ENCODE results near the gene CBLN2.

CBLN2 gene

DNA sequence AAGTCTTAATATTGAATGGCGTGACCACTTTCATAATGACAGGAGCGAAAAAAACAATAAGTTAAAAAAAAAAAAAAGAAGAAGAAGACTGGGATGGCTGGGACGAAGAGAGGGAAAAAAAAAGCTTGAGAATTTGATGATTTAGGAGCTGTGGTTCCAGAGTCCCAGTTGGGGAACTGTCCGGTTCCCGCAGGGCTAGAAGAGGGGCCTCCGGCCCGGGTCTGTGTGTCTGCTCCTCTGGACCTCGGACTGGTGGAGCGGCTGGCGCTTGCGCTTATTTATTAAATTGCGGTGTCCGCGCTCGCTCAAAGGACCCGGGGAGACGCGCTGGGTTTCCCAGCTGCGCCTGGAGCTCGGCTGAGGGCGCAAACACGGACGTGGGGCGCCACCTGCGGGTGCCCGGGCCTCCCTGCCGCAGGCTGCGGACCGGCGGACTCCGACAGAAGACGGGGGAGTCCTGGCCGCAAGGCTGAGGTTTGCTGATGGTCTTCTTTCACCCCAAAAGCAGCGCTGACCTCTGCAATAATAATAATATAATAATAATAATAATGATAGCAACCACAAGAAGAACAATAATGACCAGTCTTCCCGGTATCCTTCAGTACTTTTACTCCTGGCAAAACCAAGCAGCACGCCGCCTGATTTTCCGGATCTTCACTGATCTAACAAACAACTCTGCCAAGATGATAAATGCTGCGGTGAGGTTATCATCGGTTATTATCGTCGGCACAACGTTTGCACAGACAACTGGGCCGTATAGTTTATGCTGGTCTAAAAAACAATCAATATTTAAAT lies at the start of gene CBLN2:
Gene CBLN2, minus strand, starts transcription at position 251 of the 795 bp plus-strand sequence. CDS start 2,182 bp downstream, outside the sequence.
- no peak for DNase-seq (ENCODE audit: low spot score)

DNA sequence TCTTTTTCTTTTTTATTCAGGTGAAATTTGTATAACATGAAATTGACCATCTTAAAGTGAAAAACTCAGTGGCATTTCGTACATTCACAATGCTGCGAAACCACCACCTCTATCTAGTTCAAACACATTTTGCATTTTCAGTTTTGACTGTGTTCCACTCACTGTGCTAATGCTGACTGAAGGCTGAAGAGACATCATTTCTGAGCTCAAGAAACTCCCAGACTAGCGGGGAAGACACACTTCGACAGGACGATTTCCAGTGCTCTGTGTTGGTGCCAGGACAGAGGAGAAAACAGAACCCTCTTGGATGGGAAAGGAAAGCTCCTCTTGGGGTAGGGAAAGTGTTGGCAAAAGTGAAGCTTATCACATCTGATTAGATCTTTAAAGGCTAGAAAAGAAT lies 44.2 kb upstream of the CBLN2 start:
- DNase-seq (ENCODE audit: low spot score) = no peak

DNA sequence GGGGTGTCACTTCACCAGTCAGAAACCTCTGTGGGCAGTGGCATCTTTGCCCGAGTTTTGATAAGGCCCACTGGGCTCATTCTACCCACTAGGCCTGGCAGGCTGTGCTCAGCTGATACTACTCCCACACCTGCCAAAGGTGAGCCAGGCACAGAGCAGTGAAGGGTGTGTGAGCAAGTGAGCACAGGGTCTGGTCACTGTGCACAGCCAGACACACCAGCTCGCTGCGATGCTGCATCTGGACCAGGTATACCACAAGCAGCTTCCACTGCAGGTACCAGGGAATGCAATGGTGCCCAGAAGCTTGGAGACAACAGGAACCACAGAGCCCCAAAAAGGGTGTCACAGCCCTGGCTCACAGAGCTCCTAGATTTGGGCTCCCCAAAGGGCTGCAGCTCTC lies 40.6 kb upstream of the CBLN2 start:
- no peak for DNase-seq (ENCODE audit: low spot score)

DNA sequence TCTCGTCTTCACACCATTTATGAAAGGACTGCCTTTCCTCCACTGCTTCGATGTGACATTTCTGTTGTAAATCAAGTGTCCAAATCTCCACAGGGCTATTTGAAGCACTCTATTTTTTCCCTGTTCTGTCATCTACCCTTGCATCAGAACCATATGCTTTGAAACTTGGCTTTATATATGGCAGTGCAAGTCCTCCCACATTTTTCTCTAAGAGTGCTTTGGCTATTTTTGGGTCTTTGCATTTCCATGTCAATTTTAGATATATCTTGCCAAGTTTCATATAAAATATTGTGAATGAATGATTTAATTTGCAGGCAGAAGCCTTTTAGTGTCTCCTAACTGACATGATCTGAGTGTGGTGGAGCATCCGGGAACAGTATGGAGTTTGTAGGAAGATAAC lies 37.8 kb upstream of the CBLN2 start:
- DNase-seq (ENCODE audit: low spot score) = no peak

DNA sequence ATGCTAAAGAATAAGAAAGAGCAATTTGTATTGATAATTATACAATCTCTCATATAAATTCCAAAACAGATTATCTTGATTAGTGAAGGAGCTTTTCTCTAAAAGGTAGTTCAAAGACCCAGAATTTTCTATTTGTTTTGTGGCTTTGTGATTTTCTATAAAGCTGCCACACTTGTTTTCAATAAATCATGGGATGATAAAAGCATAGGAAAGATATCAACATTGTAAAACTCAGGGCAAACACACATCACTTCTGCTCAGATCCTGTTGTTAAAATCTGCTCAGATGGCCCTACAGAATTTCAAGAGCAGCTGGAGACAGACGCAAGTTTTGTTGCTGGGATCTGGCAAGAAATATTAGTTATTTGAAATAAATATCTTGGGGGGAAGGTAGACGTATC lies 28.8 kb upstream of the CBLN2 start:
- no peak for DNase-seq (ENCODE audit: low spot score)

DNA sequence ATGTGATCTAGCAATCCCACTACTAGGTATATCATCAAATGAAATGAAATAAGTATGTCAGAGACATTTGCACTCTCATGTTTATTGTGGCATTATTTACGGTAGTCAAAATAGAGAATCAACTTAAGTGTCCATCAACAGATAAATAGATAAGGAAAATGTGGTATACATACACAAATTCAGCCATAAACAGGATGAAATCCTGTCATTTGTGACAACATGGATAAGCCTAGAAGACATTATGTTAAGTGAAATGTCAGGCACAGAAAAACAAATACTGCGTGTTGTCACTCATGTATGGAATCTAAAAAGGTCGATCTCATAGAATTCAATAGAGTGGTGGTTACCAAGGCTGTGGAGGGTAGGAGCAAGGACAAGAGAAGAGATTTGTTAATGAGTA lies 22.1 kb upstream of the CBLN2 start:
- no peak for DNase-seq (ENCODE audit: low spot score)

DNA sequence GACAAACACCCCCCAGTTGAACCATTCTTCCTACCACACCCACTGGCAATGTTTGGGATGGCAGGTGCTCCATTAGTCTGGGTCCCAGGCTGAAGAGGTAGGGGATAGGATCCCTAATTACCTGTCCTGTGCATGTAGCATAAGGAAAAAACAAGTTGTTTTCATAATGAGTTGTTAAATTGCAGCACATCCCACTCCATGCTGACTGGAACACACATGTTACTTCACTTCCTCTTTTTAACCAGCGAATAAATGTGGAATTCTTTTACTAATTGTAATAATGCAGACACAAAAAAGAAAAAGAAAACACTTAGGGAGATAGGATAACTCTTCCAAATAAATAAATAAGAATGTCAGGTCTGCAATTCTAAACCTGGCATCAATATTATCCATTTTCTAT lies 11.8 kb upstream of the CBLN2 start:
- DNase-seq (ENCODE audit: low spot score) = no peak

DNA sequence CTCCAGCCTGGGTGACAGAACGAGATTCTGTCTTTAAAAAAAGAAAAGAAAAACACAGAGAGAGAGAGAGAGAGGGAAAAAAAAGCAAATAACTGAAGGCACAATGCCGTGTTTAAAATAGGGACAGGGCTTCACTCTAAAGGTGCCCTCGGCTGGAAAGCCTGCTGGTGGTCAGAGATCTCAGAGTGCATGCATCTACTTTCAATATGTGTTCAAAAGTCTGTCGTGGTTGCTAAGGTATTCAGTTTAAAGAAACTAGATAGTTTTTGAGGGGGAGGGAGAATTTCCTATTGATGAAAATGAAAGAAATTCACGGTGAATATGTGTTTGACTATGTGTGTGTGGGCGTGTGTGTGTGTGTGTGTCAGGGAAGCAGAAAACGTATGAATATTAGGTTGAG lies 11.0 kb upstream of the CBLN2 start:
- no peak for DNase-seq (ENCODE audit: low spot score)

DNA sequence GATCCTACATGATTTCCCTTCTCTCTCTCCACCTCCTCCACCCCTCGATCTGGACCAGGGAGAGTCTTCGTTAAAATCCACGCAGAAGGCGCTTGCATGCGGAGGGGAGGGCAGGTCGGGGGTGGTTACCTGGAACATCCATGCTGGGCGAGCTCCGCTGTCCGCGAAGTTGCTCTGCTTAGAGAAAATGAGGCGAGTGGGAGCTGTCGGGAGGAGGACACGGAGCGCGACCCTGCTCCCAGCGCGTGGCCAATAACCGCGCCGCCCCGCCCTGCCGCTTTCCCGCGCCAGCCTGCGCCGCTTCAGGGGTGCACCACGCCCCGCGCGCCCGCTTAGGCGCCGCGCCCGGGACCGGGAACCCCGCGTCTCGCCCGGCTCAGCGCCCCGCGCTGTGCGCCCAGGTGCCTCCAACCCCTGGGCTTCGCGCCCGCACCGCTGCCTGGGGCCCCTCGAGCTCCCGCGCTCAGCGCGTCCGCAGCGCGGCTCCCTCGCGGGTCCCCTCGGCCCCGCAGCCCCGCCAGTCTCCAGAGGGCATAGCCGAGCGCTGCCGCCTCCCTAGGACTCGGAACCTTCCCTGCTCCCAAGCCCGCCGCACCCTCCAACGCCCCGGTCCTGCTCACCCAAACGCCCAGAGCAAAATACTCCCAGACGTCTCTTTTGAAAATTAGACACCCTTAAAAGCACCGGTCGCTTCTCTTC lies 636 bp downstream of the CBLN2 start:
- DNase-seq (ENCODE audit: low spot score) = no peak

DNA sequence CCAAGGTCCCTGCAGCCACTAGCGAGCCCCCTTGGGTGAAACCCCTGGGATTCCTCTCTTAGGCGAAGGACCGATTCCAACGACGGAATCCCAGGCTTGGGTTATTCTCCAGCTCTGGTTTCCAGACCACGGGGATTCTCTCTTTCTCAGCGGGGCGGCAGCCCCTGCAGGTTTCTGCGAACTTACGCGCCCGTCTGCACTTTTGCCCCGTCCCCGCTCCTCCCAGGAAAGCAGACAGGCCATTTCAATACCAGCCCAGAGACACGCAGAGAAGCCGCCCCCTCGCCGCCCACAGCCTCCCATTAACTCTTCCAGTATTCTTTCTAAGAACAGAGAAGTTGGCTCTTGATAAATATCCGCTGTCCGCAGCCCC lies 1.2 kb downstream of the CBLN2 start:
- no peak for DNase-seq (ENCODE audit: low spot score)

DNA sequence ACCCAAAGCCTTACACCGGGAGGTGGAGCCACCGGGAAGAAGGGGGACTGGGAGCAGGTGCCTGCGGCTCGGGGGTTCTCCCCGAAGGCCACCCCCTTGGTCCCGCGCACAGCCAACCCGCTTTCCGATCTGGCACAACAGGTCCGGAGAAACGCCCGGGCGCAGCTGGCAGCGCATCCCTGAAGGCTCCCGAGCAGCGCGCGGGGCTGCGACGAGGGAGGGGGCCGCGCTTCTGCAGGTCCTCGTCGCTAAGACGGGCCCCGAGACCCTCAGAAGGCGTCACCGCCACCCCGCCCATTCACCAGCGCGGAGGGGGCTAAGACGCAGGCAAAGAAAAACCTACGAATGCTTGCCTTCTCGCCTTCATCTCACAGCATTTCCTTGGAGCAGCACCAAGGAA lies 1.8 kb downstream of the CBLN2 start:
- no peak for DNase-seq (ENCODE audit: low spot score)

DNA sequence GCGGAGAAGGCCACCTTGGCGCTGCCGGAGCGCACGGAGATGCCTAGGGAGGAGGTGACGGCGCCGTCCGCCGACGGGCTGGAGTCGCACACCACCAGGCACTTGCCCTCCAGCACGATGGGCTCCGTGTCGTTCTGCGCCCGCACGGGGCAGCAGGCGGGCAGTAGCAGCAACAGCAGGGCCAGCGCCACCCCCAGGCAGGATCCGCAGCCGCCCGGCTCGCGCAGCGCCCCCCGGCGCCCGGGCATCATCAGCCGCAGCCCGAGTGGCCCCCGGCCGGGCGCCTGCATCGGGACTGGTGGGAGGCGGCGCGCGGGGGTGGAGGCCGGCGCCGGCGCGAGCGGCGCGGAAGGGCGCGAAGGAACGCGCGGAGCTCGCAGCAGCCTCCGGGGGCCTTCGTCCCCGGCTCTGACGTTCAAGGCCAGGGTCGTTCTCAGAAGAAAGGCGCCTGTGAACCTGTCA lies 2.2 kb downstream of the CBLN2 start:
- no peak for DNase-seq (ENCODE audit: low spot score)

DNA sequence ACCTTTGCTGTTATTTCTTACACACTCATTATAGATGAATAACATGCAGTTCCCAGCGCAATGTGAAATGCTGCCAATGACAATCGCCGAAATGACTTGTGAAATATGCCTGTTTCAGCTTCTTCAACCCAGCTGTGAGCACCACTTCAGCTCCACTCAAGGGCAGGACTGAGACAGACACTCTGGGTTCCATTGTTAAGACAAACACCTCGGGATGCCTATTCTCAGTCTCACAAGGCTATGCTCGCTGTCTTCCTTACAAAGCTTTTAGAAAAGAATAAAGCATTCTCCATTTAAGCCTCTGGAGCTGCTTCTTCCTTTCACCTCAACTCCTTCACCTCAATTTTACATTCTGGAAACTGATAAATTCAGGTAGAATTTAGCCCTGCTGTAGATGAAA lies 4.2 kb downstream of the CBLN2 start:
- no peak for DNase-seq (ENCODE audit: low spot score)

DNA sequence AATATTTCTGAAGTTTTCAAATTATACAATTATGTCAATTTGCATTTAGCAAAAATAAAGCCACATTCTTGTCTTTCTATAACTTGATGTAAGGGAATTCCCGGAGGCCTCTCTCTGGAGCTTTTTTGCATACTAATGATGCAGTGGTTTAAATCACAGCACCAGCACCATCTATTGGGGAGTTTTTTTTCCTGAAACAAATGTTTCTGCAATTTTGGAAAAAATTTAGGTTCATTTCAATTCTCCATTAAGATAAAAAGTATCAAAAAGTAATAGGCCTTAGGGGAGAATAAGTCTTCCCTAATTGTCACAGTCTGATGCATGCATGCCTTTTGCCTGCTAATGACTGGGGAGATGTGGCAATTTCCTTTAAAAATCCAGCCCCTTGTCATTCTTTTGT lies 13.5 kb downstream of the CBLN2 start:
- no peak for DNase-seq (ENCODE audit: low spot score)

DNA sequence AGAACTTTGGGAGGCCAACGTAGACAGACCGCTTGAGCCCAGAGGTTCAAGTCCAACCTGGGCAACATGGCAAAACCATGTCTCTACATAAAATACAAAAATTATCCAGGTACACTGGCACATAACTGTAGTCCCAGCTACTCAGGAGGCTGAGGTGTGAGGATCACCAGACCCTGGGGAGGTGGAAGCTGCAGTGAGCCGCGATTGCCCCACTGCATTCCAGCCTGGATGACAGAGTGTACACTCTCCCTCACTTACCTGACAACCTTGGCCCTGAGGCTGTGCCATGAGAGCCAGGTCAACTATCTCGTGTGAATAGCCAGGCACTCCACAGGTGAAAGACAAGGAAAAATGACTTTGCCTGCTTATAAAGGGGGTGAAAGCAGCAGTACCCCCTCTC lies 39.3 kb downstream of the CBLN2 start:
- DNase-seq (ENCODE audit: low spot score) = no peak

DNA sequence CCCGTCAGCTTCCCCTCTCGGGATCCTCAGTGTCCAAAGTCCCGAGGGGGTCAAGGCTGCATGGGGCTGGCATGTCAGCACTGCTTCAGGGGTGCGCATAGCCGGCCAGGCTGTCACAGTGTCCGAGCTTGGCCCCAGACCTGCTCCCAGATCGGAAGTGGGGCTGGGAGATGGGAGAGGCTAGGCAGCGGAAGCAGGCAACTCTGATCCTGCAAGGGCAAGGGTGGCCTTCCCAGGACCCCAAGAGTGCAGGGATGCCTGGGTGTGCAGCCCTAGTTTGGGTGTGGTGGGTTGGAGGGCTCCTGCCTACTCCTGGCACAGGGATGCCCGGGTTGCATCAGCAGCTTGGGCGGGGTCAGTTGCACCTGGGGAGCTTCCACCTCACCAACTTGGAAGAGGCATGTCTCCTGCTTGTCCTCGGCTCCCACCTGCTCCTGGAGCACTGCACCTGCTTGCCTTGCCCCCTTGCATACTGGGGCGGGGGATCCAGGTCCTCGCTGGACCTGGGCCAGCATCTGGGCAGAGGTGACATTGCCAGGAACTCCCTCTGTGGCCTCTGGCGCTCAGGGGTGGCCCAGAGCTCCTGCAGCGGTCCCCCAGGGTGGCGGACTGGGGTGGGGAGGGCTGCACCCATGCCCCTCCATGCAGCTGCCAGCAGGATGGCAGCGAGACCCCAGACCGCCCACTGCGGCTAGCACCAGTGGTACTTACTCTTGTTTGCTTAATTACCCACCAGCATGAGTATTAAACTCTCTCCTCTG lies 41.3 kb downstream of the CBLN2 start:
- DNase-seq (ENCODE audit: low spot score) = no peak

DNA sequence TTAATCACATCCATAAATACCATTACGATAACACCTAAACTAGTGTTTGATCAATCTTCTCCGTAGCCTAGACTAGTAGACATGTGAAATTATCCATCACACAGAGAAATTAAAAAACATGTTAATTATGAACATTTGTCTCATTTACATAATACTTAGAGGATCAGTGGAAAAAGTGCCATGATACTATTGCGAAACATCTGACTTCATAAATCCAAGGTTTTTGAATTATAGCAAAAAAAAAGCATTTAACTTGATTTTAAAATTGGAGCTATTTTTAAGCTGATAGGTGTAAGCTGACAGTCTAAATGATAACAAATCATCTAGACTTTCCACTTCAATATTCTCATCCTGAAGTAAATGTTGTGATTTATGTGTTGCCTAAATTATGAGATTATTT lies 51.6 kb downstream of the CBLN2 start:
- no peak for DNase-seq (ENCODE audit: low spot score)

All from hematopoietic multipotent progenitor cell treated with erythropoietin and hydrocortisone succinate and interleukin-3 and kit ligand, for 17 days (in vitro differentiated cells).